Measurements from ENCODE around the gene SCP2D1. TPM values are rescaled to one million over a fixed set of nuclear protein-coding genes. Genes with fewer than 3 reads are reported as not detected.

Gene SCP2D1
- total RNA-seq, 4 donors from 2014 or later, result not detected

Other genes starting within 250 kb of the SCP2D1 start
- gene SMIM26, start 246.4 kb upstream of the SCP2D1 start, total RNA-seq, result 100 to 1,000 TPM in 3 of 4 donors, 10 to 100 TPM in 1; 94.3 to 217 (median 164) TPM
- 10 to 100 TPM; 12.1 to 44.9 (median 19.9) TPM for gene DTD1, start 225.7 kb upstream of the SCP2D1 start, total RNA-seq